Lung microvascular endothelial cell (primary cell): ENCODE data around the gene TSPY4. TPM values are rescaled to one million over a fixed set of nuclear protein-coding genes. Genes with fewer than 3 reads are reported as not detected.
"Not testable (repeated sequence)": the region's sequence is repeated elsewhere in the genome, so short reads cannot be mapped to it uniquely, and the experiment has no call there.

Experiments
- DNase-seq, 2 donors: peaks; one replicate each; pipeline versions ENCODE4 v3.0.0 to v3.0.0-alpha.2; 2010; ENCODE audit warnings: low read depth in 2 of 2
- total RNA-seq: library from RNA; depleted of rRNA; stranded (reverse); fragments of >200 nt; gene quantifications from 2 replicates; pipeline ENCODE4 v1.2.1, GENCODE V29; 2014

TSPY4 gene, protein sequence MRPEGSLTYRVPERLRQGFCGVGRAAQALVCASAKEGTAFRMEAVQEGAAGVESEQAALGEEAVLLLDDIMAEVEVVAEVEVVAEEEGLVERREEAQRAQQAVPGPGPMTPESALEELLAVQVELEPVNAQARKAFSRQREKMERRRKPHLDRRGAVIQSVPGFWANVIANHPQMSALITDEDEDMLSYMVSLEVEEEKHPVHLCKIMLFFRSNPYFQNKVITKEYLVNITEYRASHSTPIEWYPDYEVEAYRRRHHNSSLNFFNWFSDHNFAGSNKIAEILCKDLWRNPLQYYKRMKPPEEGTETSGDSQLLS
- total RNA-seq: not detected in 2 replicates

DNA sequence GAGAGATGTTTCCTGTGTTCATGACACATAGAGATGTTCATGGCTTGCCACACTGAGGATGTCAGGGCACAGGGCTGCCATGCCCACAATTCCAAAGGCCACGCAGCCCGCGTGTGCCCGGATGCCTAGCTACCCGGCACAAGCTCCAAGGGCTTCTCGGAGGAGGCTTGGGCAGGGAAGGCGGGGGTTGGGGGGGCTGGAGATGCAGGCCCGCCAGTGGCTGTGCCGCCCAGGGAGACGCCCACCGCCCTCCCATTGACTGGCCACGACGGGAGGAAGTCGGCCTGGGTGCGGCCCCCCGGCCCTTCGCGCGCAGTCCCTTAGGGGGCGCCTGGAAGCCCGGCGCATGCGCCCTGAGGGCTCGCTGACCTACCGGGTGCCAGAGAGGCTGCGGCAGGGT is at the start of gene TSPY4:
Gene TSPY4, plus strand, starts transcription at position 301 of the 400 bp plus-strand sequence. Its CDS starts 46 bp downstream, at position 347.
- DNase-seq: not testable (repeated sequence)

DNA sequence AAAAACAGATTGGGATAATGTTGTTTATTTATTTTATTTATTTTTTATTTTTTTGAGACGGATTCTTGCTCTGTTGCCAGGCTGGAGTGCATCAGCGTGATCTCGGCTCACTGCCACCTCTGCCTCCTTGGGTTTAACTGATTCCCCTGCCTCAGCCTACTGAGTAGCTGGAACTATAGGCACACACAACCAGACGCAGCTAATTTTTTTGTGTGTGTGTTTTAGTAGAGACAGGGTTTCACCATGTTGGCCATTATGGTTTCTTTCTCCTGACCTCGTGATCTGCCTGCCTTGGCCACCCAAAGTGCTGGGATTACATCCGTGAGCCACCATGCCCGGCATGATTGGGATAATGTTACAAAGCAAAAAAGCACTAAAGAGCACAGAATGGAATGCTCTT is 16.3 kb upstream of the TSPY4 start:
- no peak for DNase-seq

DNA sequence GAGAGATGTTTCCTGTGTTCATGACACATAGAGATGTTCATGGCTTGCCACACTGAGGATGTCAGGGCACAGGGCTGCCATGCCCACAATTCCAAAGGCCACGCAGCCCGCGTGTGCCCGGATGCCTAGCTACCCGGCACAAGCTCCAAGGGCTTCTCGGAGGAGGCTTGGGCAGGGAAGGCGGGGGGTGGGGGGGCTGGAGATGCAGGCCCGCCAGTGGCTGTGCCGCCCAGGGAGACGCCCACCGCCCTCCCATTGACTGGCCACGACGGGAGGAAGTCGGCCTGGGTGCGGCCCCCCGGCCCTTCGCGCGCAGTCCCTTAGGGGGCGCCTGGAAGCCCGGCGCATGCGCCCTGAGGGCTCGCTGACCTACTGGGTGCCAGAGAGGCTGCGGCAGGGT is 20.2 kb downstream of the TSPY4 start, which contains the start of gene TSPY8:
Gene TSPY8, plus strand, starts transcription at position 301 of the 400 bp plus-strand sequence. Its CDS starts 46 bp downstream, at position 347.
- not testable (repeated sequence) for DNase-seq

Other genes with a start within 250 kb of the TSPY4 start
- gene TSPY8, start 20.3 kb downstream of the TSPY4 start, total RNA-seq: not detected in 2 replicates
- gene TSPY3, start 61.0 kb downstream of the TSPY4 start, total RNA-seq: not detected in 2 replicates
- gene TSPY1, start 129.5 kb downstream of the TSPY4 start, total RNA-seq: not detected in 2 replicates
- gene TSPY9, start 149.8 kb downstream of the TSPY4 start, total RNA-seq: not detected in 2 replicates
- gene TSPY10, start 190.4 kb downstream of the TSPY4 start, total RNA-seq: not detected in 2 replicates